Fibroblast of the aortic adventitia (primary cell): Measurements from ENCODE around the gene HMGB1. TPM values are rescaled to one million over a fixed set of nuclear protein-coding genes. Genes with fewer than 3 reads are reported as not detected.
"Not testable (repeated sequence)": the region's sequence is repeated elsewhere in the genome, so short reads cannot be mapped to it uniquely, and the experiment has no call there.

Experiments
- DNase-seq: peaks from one replicate; pipeline ENCODE4 v3.0.0-alpha.2; 2010; ENCODE audit warnings: low read depth
- H3K4me3 ChIP-seq: 2 replicates; pipeline ENCODE4 v1.5.1; 2011; ENCODE audit warnings: low read depth, mild to moderate bottlenecking, control low read depth, low read length, moderate library complexity
- CTCF ChIP-seq: IDR thresholded peaks from 2 replicates; pipeline ENCODE4 v1.5.1; 2011; ENCODE audit warnings: mild to moderate bottlenecking, low read length, control low read depth, inconsistent platforms; ENCODE audit not compliant: insufficient read depth
- total RNA-seq: library from RNA; depleted of rRNA; stranded (reverse); fragments of >200 nt; gene quantifications from 2 replicates; pipeline ENCODE4 v1.2.3, GENCODE V29; 2012; ENCODE audit warnings: low replicate concordance

Gene HMGB1
- total RNA-seq, 1 donor, result 319 TPM

- no peak for DNase-seq
- TF ChIP-seq CTCF, result no peak
- H3K4me3 ChIP-seq, result no peak overlapping the region
Measured at GRCh38 chr13:30457306-30457891, 8.3 kb downstream of the HMGB1 start.

- no peak overlapping the region for H3K4me3 ChIP-seq
- no peak for TF ChIP-seq CTCF
- peak; percentile 43 for DNase-seq
Measured at GRCh38 chr13:30456290-30456689, 9.4 kb downstream of the HMGB1 start.

GRCh38 chr13:30454991-30455390, 10.7 kb downstream of the HMGB1 start:
- DNase-seq, result no peak
- TF ChIP-seq CTCF, result no peak
- no peak overlapping the region for H3K4me3 ChIP-seq

- H3K4me3 ChIP-seq, result no peak overlapping the region
- TF ChIP-seq CTCF, result peak; percentile 26
- no peak for DNase-seq
Measured at GRCh38 chr13:30453727-30454126, 12.0 kb downstream of the HMGB1 start.

GRCh38 chr13:30451476-30451875, 14.3 kb downstream of the HMGB1 start:
- H3K4me3 ChIP-seq, DNase-seq: not testable (repeated sequence)

- no peak for DNase-seq
- TF ChIP-seq CTCF, result no peak
- no peak overlapping the region for H3K4me3 ChIP-seq
Measured at GRCh38 chr13:30450066-30450465, 15.7 kb downstream of the HMGB1 start.

- H3K4me3 ChIP-seq, result no peak overlapping the region
Measured at GRCh38 chr13:30448441-30448840, 17.3 kb downstream of the HMGB1 start.

More at GRCh38 chr13:30448441-30448840, 17.3 kb downstream of the HMGB1 start:
- no peak for DNase-seq
- TF ChIP-seq CTCF, result no peak
